H1 (cell line): Measurements from ENCODE around the gene FGFR2.

ENCODE experiments used
- ATF2 ChIP-seq: IDR thresholded peaks from 2 replicates; pipeline ENCODE4 v1.6.1; 2012; ENCODE audit warnings: low read length, inconsistent platforms
- BACH1 ChIP-seq: IDR thresholded peaks from 2 replicates; pipeline ENCODE4 v1.6.1; 2012; ENCODE audit warnings: low read length, improper control_type of control experiment
- CTCF ChIP-seq, 3 experiments: IDR thresholded peaks; 1 replicate in 2 of 3; 2 replicates in 1 of 3; pipeline versions ENCODE4 v1.5.1 to v1.6.1; 2011; ENCODE audit warnings: low read length in 3 of 3, mild to moderate bottlenecking in 3 of 3, inconsistent platforms in 2 of 3, low read depth in 1 of 3, moderate library complexity in 1 of 3; ENCODE audit not compliant: insufficient read depth in 1 of 3; ENCODE audit errors: control extremely low read depth in 1 of 3
- EZH2 ChIP-seq: fragments of 200-600 bp; sonication (generic); IDR thresholded peaks from 2 replicates; pipeline ENCODE4 v1.7.1; 2012; ENCODE audit warnings: low read depth, mild to moderate bottlenecking, moderate library complexity, low read length, inconsistent platforms; ENCODE audit not compliant: severe bottlenecking
- GTF2F1 ChIP-seq: IDR thresholded peaks from 2 replicates; pipeline ENCODE4 v1.6.1; 2012; ENCODE audit warnings: low read depth, low read length, improper control_type of control experiment, borderline replicate concordance
- POLR2A ChIP-seq, 2 experiments: IDR thresholded peaks; 1 replicate in 1 of 2; 2 replicates in 1 of 2; pipeline ENCODE4 v1.6.1; 2011; ENCODE audit warnings: low read depth in 2 of 2, low read length in 2 of 2, mild to moderate bottlenecking in 2 of 2; ENCODE audit errors: control extremely low read depth in 1 of 2
- SIN3A ChIP-seq, 2 experiments: IDR thresholded peaks in 1 of 2; conservative IDR thresholded peaks in 1 of 2; 2 replicates each; pipeline ENCODE4 v1.6.1; 2011 to 2012; ENCODE audit warnings: low read length in 2 of 2, improper control_type of control experiment in 1 of 2, low read depth in 1 of 2, mild to moderate bottlenecking in 1 of 2
- TBP ChIP-seq: IDR thresholded peaks from 2 replicates; pipeline ENCODE4 v1.6.1; 2011; ENCODE audit warnings: low read depth, low read length, improper control_type of control experiment

DNA sequence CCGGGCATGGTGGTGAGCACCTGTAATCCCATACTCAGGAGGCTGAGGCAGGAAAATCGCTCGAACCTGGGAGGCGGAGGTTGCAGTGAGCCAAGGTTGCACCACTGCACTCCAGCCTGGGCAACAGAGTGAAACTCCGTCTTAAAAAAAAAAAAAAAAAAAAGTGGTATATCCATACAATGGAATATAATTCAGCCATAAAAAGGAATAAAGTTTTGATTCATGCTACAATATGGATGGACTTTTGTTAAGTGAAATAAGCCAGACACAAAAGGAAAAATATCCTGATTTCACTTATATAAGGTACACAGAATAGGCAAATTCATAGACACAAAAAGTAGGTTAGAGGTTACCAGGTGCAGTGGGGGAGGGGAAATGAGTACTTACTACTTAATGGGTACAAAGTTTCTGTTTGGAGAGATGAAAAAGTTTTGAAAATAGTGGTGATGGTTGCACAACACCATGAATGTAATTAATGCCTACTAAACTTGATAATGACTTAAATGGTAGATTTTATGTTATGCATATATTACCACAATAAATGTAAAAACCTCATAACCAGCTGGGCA lies 53.9 kb downstream of the FGFR2 start:
- TF ChIP-seq POLR2A (IDR thresholded peaks at IDR 0.05; ENCODE audit: control extremely low read depth in 1 of 2, low read depth in 2 of 2, low read length in 2 of 2), result no peak
- no peak for TF ChIP-seq SIN3A (conservative IDR thresholded peaks at IDR 0.05 in 1 of 2, IDR thresholded peaks at IDR 0.05 in 1 of 2; ENCODE audit: low read depth in 1 of 2, low read length in 2 of 2)
- TF ChIP-seq TBP, result no peak
- TF ChIP-seq CTCF (IDR thresholded peaks at IDR 0.05; ENCODE audit: control extremely low read depth in 1 of 3, insufficient read depth in 1 of 3, low read depth in 1 of 3, low read length in 3 of 3), result no peak
- TF ChIP-seq GTF2F1, result no peak
- no peak for TF ChIP-seq BACH1
- TF ChIP-seq EZH2, result no peak
- no peak for TF ChIP-seq ATF2
